Measurements from ENCODE around the gene ASTN2. TPM values are rescaled to one million over a fixed set of nuclear protein-coding genes. Genes with fewer than 3 reads are reported as not detected.

ASTN2 gene
- total and polyA plus RNA-seq, 2 donors (not counting 3 experiments of a cell fraction or from before 2014, with no cell fraction given), result 1.0 to 1.9 TPM

GRCh38 chr9:116910201-116910600 lies 504.7 kb downstream of the ASTN2 start:
- no peak for TF ChIP-seq EZH2 (IDR thresholded peaks at IDR 0.05; ENCODE audit: borderline replicate concordance, low read depth, low read length, severe bottlenecking)
- TF ChIP-seq JUN (IDR thresholded peaks at IDR 0.05; ENCODE audit: borderline replicate concordance, insufficient read depth, insufficient read length, low read depth), result no peak
- no peak for TF ChIP-seq MYC (IDR thresholded peaks at IDR 0.05; ENCODE audit: low read depth, low read length)
- no peak for TF ChIP-seq FOS (IDR thresholded peaks at IDR 0.05; ENCODE audit: borderline replicate concordance, insufficient read depth, low read length)
- TF ChIP-seq CTCF (IDR thresholded peaks at IDR 0.05; ENCODE audit: extremely low read depth in 1 of 2, insufficient read depth in 1 of 2, low read depth in 1 of 2, low read length in 2 of 2), result no peak
- TF ChIP-seq MAX (IDR thresholded peaks at IDR 0.05; ENCODE audit: insufficient read depth, insufficient read length), result no peak
- TF ChIP-seq POLR2AphosphoS5 (IDR thresholded peaks at IDR 0.05; ENCODE audit: insufficient read depth, low read depth, low read length), result no peak
- no peak for TF ChIP-seq GATA2 (IDR thresholded peaks at IDR 0.05; ENCODE audit: insufficient read depth, insufficient read length, low read depth, low read length)
- no peak for TF ChIP-seq POLR2A (IDR thresholded peaks at IDR 0.05; ENCODE audit: low read depth, low read length)
- POLR2A ChIA-PET, result no interaction called here
- CTCF ChIA-PET, result no interaction called here

More at GRCh38 chr9:116910201-116910600, 504.7 kb downstream of the ASTN2 start:
- H3K4me2 ChIP-seq (ENCODE audit: insufficient read depth, low read length), result no peak overlapping the region
- peaks cover 9% of the 10 kb centered on the region for H3K9me3 ChIP-seq (replicated peaks; ENCODE audit: control insufficient read depth, insufficient read depth, low read length)
- H3K9me1 ChIP-seq (replicated peaks; ENCODE audit: control insufficient read depth, extremely low read depth, insufficient read depth, low read length), result no peaks in the 10 kb centered on the region
- H3K9ac ChIP-seq (replicated peaks; ENCODE audit: extremely low read depth, insufficient read depth, low read length), result no peak overlapping the region
- no peaks in the 10 kb centered on the region for H4K20me1 ChIP-seq (replicated peaks; ENCODE audit: control insufficient read depth, extremely low read depth, insufficient read depth, low read length)
- dilution Hi-C loops (cut with MboI; ENCODE audit: extremely low pct_ligation_motif_present, low sequenced_read_pairs) (no loop called here), intact Hi-C loops (cut with micrococcal nuclease) (no loop called here)
- H3K36me3 ChIP-seq (ENCODE audit: control insufficient read depth in 2 of 2, extremely low read depth in 1 of 2, insufficient read depth in 2 of 2, low read length in 2 of 2), result no peaks in the 10 kb centered on the region
- no TSS peak for BruUV-seq (replicated peaks)
- no peaks in the 10 kb centered on the region for H3K27me3 ChIP-seq (ENCODE audit: control insufficient read depth in 2 of 2, insufficient read depth in 2 of 2, low read length in 2 of 2)
- FAIRE-seq, result no peak
- H3K27ac ChIP-seq (ENCODE audit: insufficient read depth, low read depth, low read length), result no peak overlapping the region
- no peaks in the 10 kb centered on the region for H3K4me1 ChIP-seq (ENCODE audit: control insufficient read depth, extremely low read depth, insufficient read depth, low read length)
- no peak overlapping the region for H3K4me3 ChIP-seq (replicated peaks in 1 of 3; ENCODE audit: insufficient read depth in 1 of 3, low read depth in 1 of 3, low read length in 3 of 3)
- DNase-seq (ENCODE audit: low read depth, low spot score), result no peak
- no peak overlapping the region for H2AFZ ChIP-seq (ENCODE audit: low read depth, low read length)
- H3K79me2 ChIP-seq (ENCODE audit: control insufficient read depth, insufficient read depth, low read length), result no peaks in the 10 kb centered on the region

All from endothelial cell of umbilical vein (primary cell).